ENCODE data around the gene AOAH. TPM values are rescaled to one million over a fixed set of nuclear protein-coding genes. Genes with fewer than 3 reads are reported as not detected.

The AOAH gene
- total and polyA plus RNA-seq, 2 experiments from 2014 or later: not detected

GRCh38 chr7:36758879-36759278 lies 34.6 kb upstream of the AOAH start:
- Histone ChIP-seq H3F3A (ENCODE audit: insufficient read depth) (no peaks in the 10 kb centered on the region), H3K79me2 (ENCODE audit: insufficient read depth) (no peaks in the 10 kb centered on the region), H3K9me3 (ENCODE audit: low read depth) (no peaks in the 10 kb centered on the region), H2AFZ (no peak overlapping the region), H3K4me2 (ENCODE audit: unreplicated experiment) (no peak overlapping the region), H3K36me3 (ENCODE audit: low read depth) (no peaks in the 10 kb centered on the region), H3K27me3 (replicated peaks; ENCODE audit: insufficient read depth) (no peaks in the 10 kb centered on the region), H4K20me1 (ENCODE audit: insufficient read depth) (no peaks in the 10 kb centered on the region), H3K9ac (no peak overlapping the region), H3K27ac (no peak overlapping the region), H3K4me3 (no peak overlapping the region), H3K4me1 (ENCODE audit: insufficient read depth) (no peaks in the 10 kb centered on the region), H3K9me2 (ENCODE audit: insufficient read depth) (no peaks in the 10 kb centered on the region)
- no peak for TF ChIP-seq EZH2phosphoT487 (IDR thresholded peaks at IDR 0.05; ENCODE audit: insufficient read depth, low read depth)
- TF ChIP-seq EZH2 (IDR thresholded peaks at IDR 0.05; ENCODE audit: insufficient read depth, poor library complexity, severe bottlenecking): no peak
- DNase-seq: no peak
- in situ Hi-C loops (cut with MboI): no loop called here
- WGBS, 2 experiments (ENCODE audit: low coverage in 1 of 2, low lambda C conversion rate in 2 of 2, missing lambda C conversion rate in 2 of 2): 26 to 32% methylated on average over 1 of the region's 1 CpG

- Histone ChIP-seq H2AFZ (no peak overlapping the region), H3K9ac (no peak overlapping the region), H3K4me3 (no peak overlapping the region), H4K20me1 (ENCODE audit: insufficient read depth) (no peaks in the 10 kb centered on the region), H3K9me2 (ENCODE audit: insufficient read depth) (no peaks in the 10 kb centered on the region), H3K4me2 (ENCODE audit: unreplicated experiment) (no peak overlapping the region), H3K4me1 (ENCODE audit: insufficient read depth) (no peaks in the 10 kb centered on the region), H3K36me3 (ENCODE audit: low read depth) (no peaks in the 10 kb centered on the region), H3K27me3 (replicated peaks; ENCODE audit: insufficient read depth) (no peaks in the 10 kb centered on the region), H3K9me3 (ENCODE audit: low read depth) (no peaks in the 10 kb centered on the region), H3F3A (ENCODE audit: insufficient read depth) (no peaks in the 10 kb centered on the region), H3K27ac (no peak overlapping the region), H3K79me2 (ENCODE audit: insufficient read depth) (no peaks in the 10 kb centered on the region)
- TF ChIP-seq EZH2 (IDR thresholded peaks at IDR 0.05; ENCODE audit: insufficient read depth, poor library complexity, severe bottlenecking) (no peak), EZH2phosphoT487 (IDR thresholded peaks at IDR 0.05; ENCODE audit: insufficient read depth, low read depth) (no peak)
- in situ Hi-C loops (cut with MboI): no loop called here
- WGBS, 2 experiments (ENCODE audit: low coverage in 1 of 2, low lambda C conversion rate in 2 of 2, missing lambda C conversion rate in 2 of 2): 55 to 57% methylated on average over 8 of the region's 8 CpGs
- no peak for DNase-seq
These were observed 31.2 kb upstream of the AOAH start for GRCh38 chr7:36755484-36755883.

GRCh38 chr7:36752026-36752711 lies 27.9 kb upstream of the AOAH start:
- in situ Hi-C loops (cut with MboI): no loop called here
- Histone ChIP-seq H4K20me1 (ENCODE audit: insufficient read depth) (no peaks in the 10 kb centered on the region), H3K27me3 (replicated peaks; ENCODE audit: insufficient read depth) (no peaks in the 10 kb centered on the region)

GRCh38 chr7:36750451-36750850 lies 26.2 kb upstream of the AOAH start:
- no peaks in the 10 kb centered on the region for H3K79me2 ChIP-seq (ENCODE audit: insufficient read depth)
- no peak for DNase-seq

More at GRCh38 chr7:36752026-36752711, 27.9 kb upstream of the AOAH start:
- H3K4me1 ChIP-seq (ENCODE audit: insufficient read depth): no peaks in the 10 kb centered on the region
- H3K9me2 ChIP-seq (ENCODE audit: insufficient read depth): no peaks in the 10 kb centered on the region
- H3K36me3 ChIP-seq (ENCODE audit: low read depth): no peaks in the 10 kb centered on the region
- no peaks in the 10 kb centered on the region for H3K9me3 ChIP-seq (ENCODE audit: low read depth)
- no peak overlapping the region for H3K4me3 ChIP-seq
- H3F3A ChIP-seq (ENCODE audit: insufficient read depth): no peaks in the 10 kb centered on the region
- DNase-seq: no peak
- no peak overlapping the region for H3K9ac ChIP-seq
- no peaks in the 10 kb centered on the region for H3K79me2 ChIP-seq (ENCODE audit: insufficient read depth)
- no peak overlapping the region for H2AFZ ChIP-seq
- no peak for TF ChIP-seq EZH2 (IDR thresholded peaks at IDR 0.05; ENCODE audit: insufficient read depth, poor library complexity, severe bottlenecking)
- no peak for TF ChIP-seq EZH2phosphoT487 (IDR thresholded peaks at IDR 0.05; ENCODE audit: insufficient read depth, low read depth)
- H3K4me2 ChIP-seq (ENCODE audit: unreplicated experiment): no peak overlapping the region
- H3K27ac ChIP-seq: no peak overlapping the region
- WGBS, 2 experiments (ENCODE audit: low coverage in 1 of 2, low lambda C conversion rate in 2 of 2, missing lambda C conversion rate in 2 of 2): 16 to 19% methylated on average over 2 of the region's 2 CpGs

More at GRCh38 chr7:36750451-36750850, 26.2 kb upstream of the AOAH start:
- H3K4me2 ChIP-seq (ENCODE audit: unreplicated experiment): no peak overlapping the region
- no peak overlapping the region for H3K4me3 ChIP-seq
- H3K27me3 ChIP-seq (replicated peaks; ENCODE audit: insufficient read depth): no peaks in the 10 kb centered on the region
- no peak overlapping the region for H3K27ac ChIP-seq
- no peaks in the 10 kb centered on the region for H3F3A ChIP-seq (ENCODE audit: insufficient read depth)
- TF ChIP-seq EZH2phosphoT487 (IDR thresholded peaks at IDR 0.05; ENCODE audit: insufficient read depth, low read depth) (no peak), EZH2 (IDR thresholded peaks at IDR 0.05; ENCODE audit: insufficient read depth, poor library complexity, severe bottlenecking) (no peak)
- in situ Hi-C loops (cut with MboI): no loop called here
- H3K9me2 ChIP-seq (ENCODE audit: insufficient read depth): no peaks in the 10 kb centered on the region
- H2AFZ ChIP-seq: no peak overlapping the region
- no peaks in the 10 kb centered on the region for H3K4me1 ChIP-seq (ENCODE audit: insufficient read depth)
- H3K9me3 ChIP-seq (ENCODE audit: low read depth): no peaks in the 10 kb centered on the region
- no peaks in the 10 kb centered on the region for H3K36me3 ChIP-seq (ENCODE audit: low read depth)
- no peak overlapping the region for H3K9ac ChIP-seq
- 33 to 37% methylated on average over 5 of the region's 5 CpGs for WGBS, 2 experiments (ENCODE audit: low coverage in 1 of 2, low lambda C conversion rate in 2 of 2, missing lambda C conversion rate in 2 of 2)
- no peaks in the 10 kb centered on the region for H4K20me1 ChIP-seq (ENCODE audit: insufficient read depth)

All from GM23248 (cell line).